ENCODE results near the gene TOP1. TPM values are rescaled to one million over a fixed set of nuclear protein-coding genes. Genes with fewer than 3 reads are reported as not detected.

The TOP1 gene
- total RNA-seq, 1 experiment from 2014 or later = 129 TPM

GRCh38 chr20:41054847-41055230 lies 26.2 kb downstream of the TOP1 start:
- peaks cover 3% of the 10 kb centered on the region for H3K9me3 Mint-ChIP-seq (ENCODE audit: low read depth, unreplicated experiment)
- CTCF ChIA-PET = no interaction called here
- peaks cover 16% of the 10 kb centered on the region for H3K36me3 Mint-ChIP-seq (ENCODE audit: insufficient read depth, unreplicated experiment)
- intact Hi-C loops (cut with micrococcal nuclease; ENCODE audit: unreplicated experiment) = no loop called here
- no peak overlapping the region for H3K4me3 Mint-ChIP-seq (ENCODE audit: low read depth, unreplicated experiment)
- no peak overlapping the region for H3K27ac Mint-ChIP-seq (ENCODE audit: unreplicated experiment)
- H3K27me3 Mint-ChIP-seq (ENCODE audit: unreplicated experiment) = no peaks in the 10 kb centered on the region
- no peak for DNase-seq
- TF ChIP-seq CTCF (IDR thresholded peaks at IDR 0.05; ENCODE audit: unreplicated experiment) = no peak
- H3K4me1 Mint-ChIP-seq (ENCODE audit: low read depth, unreplicated experiment) = peaks cover 70% of the 10 kb centered on the region
- no TSS peak for BruUV-seq (replicated peaks)

GRCh38 chr20:41055679-41056078 lies 27.1 kb downstream of the TOP1 start:
- Mint-ChIP-seq H3K36me3 (ENCODE audit: insufficient read depth, unreplicated experiment) (peaks cover 12% of the 10 kb centered on the region), H3K4me1 (ENCODE audit: low read depth, unreplicated experiment) (peaks cover 62% of the 10 kb centered on the region), H3K9me3 (ENCODE audit: low read depth, unreplicated experiment) (peaks cover 3% of the 10 kb centered on the region), H3K4me3 (ENCODE audit: low read depth, unreplicated experiment) (no peak overlapping the region), H3K27me3 (ENCODE audit: unreplicated experiment) (no peaks in the 10 kb centered on the region), H3K27ac (ENCODE audit: unreplicated experiment) (peak overlapping the region; percentile 4)
- no peak for DNase-seq
- CTCF ChIA-PET = no interaction called here
- intact Hi-C loops (cut with micrococcal nuclease; ENCODE audit: unreplicated experiment) = no loop called here
- no peak for TF ChIP-seq CTCF (IDR thresholded peaks at IDR 0.05; ENCODE audit: unreplicated experiment)
- BruUV-seq (replicated peaks) = no TSS peak

- BruUV-seq (replicated peaks) = no TSS peak
- H3K27ac Mint-ChIP-seq (ENCODE audit: unreplicated experiment) = no peak overlapping the region
- TF ChIP-seq CTCF (IDR thresholded peaks at IDR 0.05; ENCODE audit: unreplicated experiment) = no peak
- peaks cover 19% of the 10 kb centered on the region for H3K36me3 Mint-ChIP-seq (ENCODE audit: insufficient read depth, unreplicated experiment)
- CTCF ChIA-PET = interaction anchor here (0.6 to 1.3 kb wide), 5 partner anchors 17 to 520 kb away, joined by 3 to 12 read pairs (median 3); no protein-coding TSS in a partner anchor
- DNase-seq = no peak
- no peaks in the 10 kb centered on the region for H3K27me3 Mint-ChIP-seq (ENCODE audit: unreplicated experiment)
- H3K9me3 Mint-ChIP-seq (ENCODE audit: low read depth, unreplicated experiment) = peaks cover 3% of the 10 kb centered on the region
- no peak overlapping the region for H3K4me3 Mint-ChIP-seq (ENCODE audit: low read depth, unreplicated experiment)
- peaks cover 43% of the 10 kb centered on the region for H3K4me1 Mint-ChIP-seq (ENCODE audit: low read depth, unreplicated experiment)
- intact Hi-C loops (cut with micrococcal nuclease; ENCODE audit: unreplicated experiment) = no loop called here
Measured at GRCh38 chr20:41057999-41058673, 29.5 kb downstream of the TOP1 start.

GRCh38 chr20:41058674-41059635 lies 30.3 kb downstream of the TOP1 start:
- intact Hi-C loops (cut with micrococcal nuclease; ENCODE audit: unreplicated experiment) = no loop called here
- Mint-ChIP-seq H3K9me3 (ENCODE audit: low read depth, unreplicated experiment) (peaks cover 3% of the 10 kb centered on the region), H3K27me3 (ENCODE audit: unreplicated experiment) (no peaks in the 10 kb centered on the region), H3K27ac (ENCODE audit: unreplicated experiment) (peak overlapping the region; percentile 40), H3K36me3 (ENCODE audit: insufficient read depth, unreplicated experiment) (peaks cover 28% of the 10 kb centered on the region), H3K4me1 (ENCODE audit: low read depth, unreplicated experiment) (peaks cover 43% of the 10 kb centered on the region), H3K4me3 (ENCODE audit: low read depth, unreplicated experiment) (no peak overlapping the region)
- no peak for TF ChIP-seq CTCF (IDR thresholded peaks at IDR 0.05; ENCODE audit: unreplicated experiment)
- DNase-seq = no peak
- BruUV-seq (replicated peaks) = no TSS peak
- CTCF ChIA-PET = interaction anchor here (0.9 to 1.0 kb wide), 2 partner anchors 21 to 68 kb away, joined by 3 to 5 read pairs; no protein-coding TSS in a partner anchor

Measured in Calu3 (cell line).